Heart left ventricle (tissue), 13 donors: Measurements from ENCODE around the gene GALNT2.

Experiments used
- CTCF ChIP-seq, 12 donors: fragments of 200-600 bp; sonication (generic) in 4 of 12; IDR thresholded peaks; one replicate each; pipeline versions ENCODE4 v1.5.0 to v1.8.0; 2018 to 2022; ENCODE audit warnings: antibody characterized with exemption in 12 of 12, mild to moderate bottlenecking in 5 of 12
- POLR2A ChIP-seq, 2 donors: fragments of 450-650 bp; IDR thresholded peaks; one replicate each; pipeline ENCODE4 v1.6.1; 2017; ENCODE audit warnings: antibody characterized with exemption in 2 of 2, mild to moderate bottlenecking in 2 of 2, moderate library complexity in 2 of 2
- donor health status: ischemic (EF 13 %, LVEDD 7.1; RV severe dilation, severe dysfunction).
- donor health status: DM: no; HTN: yes; CAD: no.
- donor health status: DM: no; HTN: no; CAD: no.
- donor health status: ischemic (EF 25% LVEDD 6.9; RV normal size, moderate dysfunction).
- donor health status: ischemic (EF 25% LVEDD 5.7; RV mildly dilated, moderate dysfunction).
- donor health status: ischemic (EF 35%, LVEDD 5.7; RV mildly dilated, moderate dysfunction).
- donor health status: nonischemic (EF 11% LVEDD 7.7; RV severe dilation, severe dysfunction).
- donor health status: DM: yes; HTN: yes; CAD: no.
- donor health status: PGD.
- donor health status: ischemic (EF 29% LVEDD 5.4; RV normal size, mild dysfunction).
- donor health status: nonischemic (EF 23%, LVEDD 6.1; RV moderate dilation, normal function).

- no peak for TF ChIP-seq CTCF (IDR thresholded peaks at IDR 0.05)
- no peak for TF ChIP-seq POLR2A (IDR thresholded peaks at IDR 0.05)
Observed at GRCh38 chr1:230087717-230088105, 20.7 kb downstream of the GALNT2 start.
